SK-N-SH (cell line): ENCODE measurements around the gene RFNG. TPM values are rescaled to one million over a fixed set of nuclear protein-coding genes. Genes with fewer than 3 reads are reported as not detected.
A peak's percentile ranks its signal among the peaks of the same experiment; 100 is the strongest.

Source experiments
- CTCF ChIA-PET: fragments of 300-600, 350-600 bp; formaldehyde crosslinking; extraction: SDS; loops from one replicate; lab custom pipeline; 2021; lab: Yijun Ruan, JAX
- POLR2A ChIA-PET: fragments of 350-600 bp; sonication (Branson Sonifier 250); formaldehyde crosslinking; extraction: SDS; loops from one replicate; lab custom pipeline; 2020; ENCODE audit warnings: antibody characterized with exemption, inconsistent platforms; lab: Yijun Ruan, JAX
- DNase-seq: peaks from one replicate; pipeline ENCODE4 v3.0.0; 2012
- H2AFZ ChIP-seq: fragments of 200-600 bp; sonication (generic); 2 replicates; pipeline ENCODE4 v1.8.1; 2016; ENCODE audit warnings: antibody characterized with exemption, mild to moderate bottlenecking, low read depth
- H3F3A ChIP-seq: fragments of 200-600 bp; sonication (generic); replicated peaks from 2 replicates; pipeline ENCODE3; 2016; ENCODE audit warnings: antibody characterized with exemption, mild to moderate bottlenecking; ENCODE audit not compliant: insufficient read depth
- H3K27ac ChIP-seq, 2 experiments: fragments of 200-500 bp in 1 of 2; fragments of 200-600 bp in 1 of 2; sonication (Bioruptor generic) in 1 of 2; sonication (generic), shearing (Covaris generic) in 1 of 2; 2 replicates each; pipeline versions ENCODE4 v1.5.1 to v1.6.1; 2014 to 2016; ENCODE audit warnings: low read depth in 2 of 2, inconsistent platforms in 1 of 2, low read length in 1 of 2, mild to moderate bottlenecking in 1 of 2, mixed read lengths in 1 of 2
- H3K27me3 ChIP-seq: fragments of 200-600 bp; sonication (generic), shearing (Covaris generic); 2 replicates; pipeline ENCODE4 v1.6.1; 2016; ENCODE audit warnings: mixed run types; ENCODE audit not compliant: insufficient read depth
- H3K36me3 ChIP-seq, 2 experiments: fragments of 200-500 bp in 1 of 2; fragments of 200-600 bp in 1 of 2; sonication (Bioruptor generic) in 1 of 2; sonication (generic) in 1 of 2; replicated peaks in 1 of 2; 2 replicates each; pipeline versions ENCODE3 to v1.5.1; 2014 to 2016; ENCODE audit warnings: low read length in 1 of 2, mild to moderate bottlenecking in 1 of 2; ENCODE audit not compliant: insufficient read depth in 2 of 2, control insufficient read depth in 1 of 2
- H3K4me1 ChIP-seq, 2 experiments: fragments of 200-500 bp in 1 of 2; fragments of 200-600 bp in 1 of 2; sonication (Bioruptor generic) in 1 of 2; sonication (generic), shearing (Covaris generic) in 1 of 2; 2 replicates each; pipeline versions ENCODE4 v1.5.1 to v1.6.1; 2014 to 2016; ENCODE audit warnings: low read depth in 1 of 2, low read length in 1 of 2, mixed run types in 1 of 2; ENCODE audit not compliant: insufficient read depth in 2 of 2, control insufficient read depth in 1 of 2
- H3K4me2 ChIP-seq: fragments of 200-600 bp; sonication (generic), shearing (Covaris generic); 2 replicates; pipeline ENCODE4 v1.6.1; 2017; ENCODE audit warnings: mixed run types
- H3K4me3 ChIP-seq, 2 experiments: fragments of 200-500 bp in 1 of 2; fragments of 200-600 bp in 1 of 2; sonication (Bioruptor generic) in 1 of 2; sonication (generic), shearing (Covaris generic) in 1 of 2; 2 replicates each; pipeline versions ENCODE4 v1.5.1 to v1.8.1; 2014 to 2016; ENCODE audit warnings: low read depth in 2 of 2, inconsistent platforms in 1 of 2, low read length in 1 of 2, mild to moderate bottlenecking in 1 of 2, mixed read lengths in 1 of 2, moderate library complexity in 1 of 2
- H3K79me2 ChIP-seq: fragments of 200-600 bp; sonication (generic); 2 replicates; pipeline ENCODE4 v1.8.1; 2017; ENCODE audit warnings: mild to moderate bottlenecking; ENCODE audit not compliant: insufficient read depth
- H3K9ac ChIP-seq: fragments of 200-600 bp; sonication (generic); 2 replicates; pipeline ENCODE4 v1.6.1; 2017; ENCODE audit warnings: mixed run types
- H3K9me2 ChIP-seq: fragments of 200-600 bp; sonication (generic); 2 replicates; pipeline ENCODE4 v1.6.1; 2017; ENCODE audit warnings: mixed run types
- H3K9me3 ChIP-seq: fragments of 200-600 bp; sonication (generic); 2 replicates; pipeline ENCODE4 v1.6.1; 2017; ENCODE audit warnings: mixed run types, mild to moderate bottlenecking, moderate library complexity
- H4K20me1 ChIP-seq: fragments of 200-600 bp; sonication (generic); 2 replicates; pipeline ENCODE4 v1.6.1; 2017; ENCODE audit warnings: mild to moderate bottlenecking, mixed run types; ENCODE audit not compliant: insufficient read depth
- CHD2 ChIP-seq: fragments of 150-350 bp; IDR thresholded peaks from 2 replicates; pipeline ENCODE4 v1.6.1; 2018; ENCODE audit warnings: low read length; ENCODE audit not compliant: partially characterized antibody
- EP300 ChIP-seq, 2 experiments: IDR thresholded peaks; 2 replicates each; pipeline versions ENCODE4 v1.4.0 to v1.6.1; 2012; ENCODE audit warnings: borderline replicate concordance in 1 of 2, low read depth in 1 of 2, low read length in 1 of 2
- FOXJ3 ChIP-seq: sonication (generic); formaldehyde crosslinking; IDR thresholded peaks from 2 replicates; pipeline ENCODE4 v1.5.1; 2020; ENCODE audit warnings: mild to moderate bottlenecking, missing genetic modification reagents
- FOXM1 ChIP-seq: IDR thresholded peaks from 2 replicates; pipeline ENCODE4 v1.4.0; 2012; ENCODE audit warnings: low read depth, mild to moderate bottlenecking
- GABPA ChIP-seq: IDR thresholded peaks from 2 replicates; pipeline ENCODE4 v1.4.0; 2012; ENCODE audit warnings: low read depth, mild to moderate bottlenecking
- GATA2 ChIP-seq: sonication (generic); formaldehyde crosslinking; IDR thresholded peaks from 2 replicates; pipeline ENCODE4 v1.5.0; 2020; ENCODE audit warnings: mild to moderate bottlenecking, missing genetic modification reagents
- JUND ChIP-seq: IDR thresholded peaks from 2 replicates; pipeline ENCODE4 v1.4.0; 2012
- MEF2A ChIP-seq: IDR thresholded peaks from 2 replicates; pipeline ENCODE4 v1.4.0; 2012; ENCODE audit warnings: low read depth, borderline replicate concordance
- NRF1 ChIP-seq: IDR thresholded peaks from 2 replicates; pipeline ENCODE4 v1.6.1; 2012; ENCODE audit warnings: low read depth, mild to moderate bottlenecking, low read length
- POLR2AphosphoS5 ChIP-seq: IDR thresholded peaks from 2 replicates; pipeline ENCODE4 v1.6.1; 2012; ENCODE audit warnings: low read depth, low read length
- RAD21 ChIP-seq: IDR thresholded peaks from 2 replicates; pipeline ENCODE4 v1.6.1; 2012; ENCODE audit warnings: mild to moderate bottlenecking, low read length
- RFX5 ChIP-seq: IDR thresholded peaks from 2 replicates; pipeline ENCODE4 v1.6.1; 2012; ENCODE audit warnings: mild to moderate bottlenecking, improper control_type of control experiment, low read length
- RXRA ChIP-seq: IDR thresholded peaks from 2 replicates; pipeline ENCODE4 v1.4.0; 2012; ENCODE audit warnings: low read depth, mild to moderate bottlenecking, borderline replicate concordance
- SMC3 ChIP-seq: IDR thresholded peaks from 2 replicates; pipeline ENCODE4 v1.6.1; 2012; ENCODE audit warnings: low read depth, low read length, improper control_type of control experiment
- TAF1 ChIP-seq: IDR thresholded peaks from 2 replicates; pipeline ENCODE4 v1.6.1; 2012; ENCODE audit warnings: low read depth, mild to moderate bottlenecking, low read length, moderate library complexity, borderline replicate concordance
- TEAD4 ChIP-seq: IDR thresholded peaks from 2 replicates; pipeline ENCODE4 v1.4.0; 2012; ENCODE audit warnings: mild to moderate bottlenecking, borderline replicate concordance; ENCODE audit not compliant: insufficient read depth
- YY1 ChIP-seq: IDR thresholded peaks from 2 replicates; pipeline ENCODE4 v1.4.0; 2012; ENCODE audit warnings: low read depth, mild to moderate bottlenecking
- WGBS: methylation state at CpG from one replicate; pipeline ENCODE4 v1.1.6; 2017; ENCODE audit warnings: low lambda C conversion rate; 5-methylcytosine and 5-hydroxymethylcytosine counted together
- polyA plus RNA-seq, 3 experiments: library from polyadenylated mRNA; depleted of rRNA; stranded (reverse); fragments of >200 nt; gene quantifications; 2 replicates each; pipeline ENCODE4 v1.2.3, GENCODE V29; 2012
- TF ChIP-seq, protein P1 (sequence below): fragments of 200-600 bp; sonication (generic); IDR thresholded peaks from 2 replicates; pipeline ENCODE4 v1.6.1; 2017; ENCODE audit warnings: antibody characterized with exemption, mild to moderate bottlenecking, moderate library complexity
- TF ChIP-seq, protein P2 (sequence below): IDR thresholded peaks from 2 replicates; pipeline ENCODE4 v1.4.0; 2012; ENCODE audit warnings: low read depth
- TF ChIP-seq, protein P3 (sequence below): IDR thresholded peaks from 2 replicates; pipeline ENCODE4 v1.4.0; 2012; ENCODE audit warnings: low read depth, borderline replicate concordance
- TF ChIP-seq, protein P4 (sequence below): IDR thresholded peaks from 2 replicates; pipeline ENCODE4; 2012

The RFNG gene
- polyA plus RNA-seq, 1 of the 3 experiments (the other 2 are of a cell fraction): 68.6 TPM

DNA sequence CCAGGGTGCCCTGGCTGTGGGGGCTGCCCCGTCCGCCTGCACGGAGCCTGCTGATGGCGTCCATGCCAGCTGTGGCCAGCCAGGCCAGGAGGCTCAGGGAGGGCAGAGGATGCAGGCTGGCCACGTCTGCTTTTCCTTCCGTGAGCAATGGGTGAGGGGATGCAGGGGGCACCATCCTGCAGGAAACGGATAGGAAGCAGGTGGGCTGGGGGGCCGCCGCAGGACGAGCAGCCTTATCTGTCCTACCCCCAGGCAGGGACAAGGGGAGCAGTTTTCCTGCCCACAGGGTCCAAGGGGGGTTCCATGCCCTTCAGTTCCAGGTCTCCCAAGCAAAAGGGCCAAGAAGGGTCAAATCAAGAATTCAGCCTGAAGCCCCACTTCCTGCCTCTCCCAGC is 7.2 kb upstream of the RFNG start:
- CTCF ChIA-PET: interaction anchor here (1.2 to 8.0 kb wide), 7 partner anchors 21 to 99 kb away, joined by 4 to 47 read pairs (median 7); partner anchors contain the start of genes DCXR and RAC3
- peaks cover 0 to 8% of the 10 kb centered on the region in 2 experiments; a peak in 1 of 4 replicates for H3K4me1 ChIP-seq
- TF ChIP-seq, protein P1, sequence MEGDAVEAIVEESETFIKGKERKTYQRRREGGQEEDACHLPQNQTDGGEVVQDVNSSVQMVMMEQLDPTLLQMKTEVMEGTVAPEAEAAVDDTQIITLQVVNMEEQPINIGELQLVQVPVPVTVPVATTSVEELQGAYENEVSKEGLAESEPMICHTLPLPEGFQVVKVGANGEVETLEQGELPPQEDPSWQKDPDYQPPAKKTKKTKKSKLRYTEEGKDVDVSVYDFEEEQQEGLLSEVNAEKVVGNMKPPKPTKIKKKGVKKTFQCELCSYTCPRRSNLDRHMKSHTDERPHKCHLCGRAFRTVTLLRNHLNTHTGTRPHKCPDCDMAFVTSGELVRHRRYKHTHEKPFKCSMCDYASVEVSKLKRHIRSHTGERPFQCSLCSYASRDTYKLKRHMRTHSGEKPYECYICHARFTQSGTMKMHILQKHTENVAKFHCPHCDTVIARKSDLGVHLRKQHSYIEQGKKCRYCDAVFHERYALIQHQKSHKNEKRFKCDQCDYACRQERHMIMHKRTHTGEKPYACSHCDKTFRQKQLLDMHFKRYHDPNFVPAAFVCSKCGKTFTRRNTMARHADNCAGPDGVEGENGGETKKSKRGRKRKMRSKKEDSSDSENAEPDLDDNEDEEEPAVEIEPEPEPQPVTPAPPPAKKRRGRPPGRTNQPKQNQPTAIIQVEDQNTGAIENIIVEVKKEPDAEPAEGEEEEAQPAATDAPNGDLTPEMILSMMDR: no peak
- no peak for TF ChIP-seq CHD2
- TF ChIP-seq, protein P2, sequence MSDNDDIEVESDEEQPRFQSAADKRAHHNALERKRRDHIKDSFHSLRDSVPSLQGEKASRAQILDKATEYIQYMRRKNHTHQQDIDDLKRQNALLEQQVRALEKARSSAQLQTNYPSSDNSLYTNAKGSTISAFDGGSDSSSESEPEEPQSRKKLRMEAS: no peak
- TF ChIP-seq, protein P3, sequence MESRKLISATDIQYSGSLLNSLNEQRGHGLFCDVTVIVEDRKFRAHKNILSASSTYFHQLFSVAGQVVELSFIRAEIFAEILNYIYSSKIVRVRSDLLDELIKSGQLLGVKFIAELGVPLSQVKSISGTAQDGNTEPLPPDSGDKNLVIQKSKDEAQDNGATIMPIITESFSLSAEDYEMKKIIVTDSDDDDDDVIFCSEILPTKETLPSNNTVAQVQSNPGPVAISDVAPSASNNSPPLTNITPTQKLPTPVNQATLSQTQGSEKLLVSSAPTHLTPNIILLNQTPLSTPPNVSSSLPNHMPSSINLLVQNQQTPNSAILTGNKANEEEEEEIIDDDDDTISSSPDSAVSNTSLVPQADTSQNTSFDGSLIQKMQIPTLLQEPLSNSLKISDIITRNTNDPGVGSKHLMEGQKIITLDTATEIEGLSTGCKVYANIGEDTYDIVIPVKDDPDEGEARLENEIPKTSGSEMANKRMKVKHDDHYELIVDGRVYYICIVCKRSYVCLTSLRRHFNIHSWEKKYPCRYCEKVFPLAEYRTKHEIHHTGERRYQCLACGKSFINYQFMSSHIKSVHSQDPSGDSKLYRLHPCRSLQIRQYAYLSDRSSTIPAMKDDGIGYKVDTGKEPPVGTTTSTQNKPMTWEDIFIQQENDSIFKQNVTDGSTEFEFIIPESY: no peak
- no peak for TF ChIP-seq FOXM1
- no peak for TF ChIP-seq JUND
- no peak for TF ChIP-seq TAF1
- TF ChIP-seq POLR2AphosphoS5: peak; percentile 22
- H3K79me2 ChIP-seq: peaks cover 17% of the 10 kb centered on the region; the same call in 1 of the 2 replicates
- peaks cover 39 to 98% of the 10 kb centered on the region in 2 experiments for H3K36me3 ChIP-seq
- H4K20me1 ChIP-seq: no peaks in the 10 kb centered on the region
- no peaks in the 10 kb centered on the region for H3K9me3 ChIP-seq
- H3K9ac ChIP-seq: no peak overlapping the region
- H3F3A ChIP-seq: peaks cover 33% of the 10 kb centered on the region
- H3K27ac ChIP-seq: peak overlapping the region in 1 of 2 experiments; percentile 48; a peak in 1 of 4 replicates
- DNase-seq: no peak
- 96% methylated on average over 10 of the region's 10 CpGs for WGBS
- no peak overlapping the region for H3K4me3 ChIP-seq
- no peak overlapping the region for H2AFZ ChIP-seq
- POLR2A ChIA-PET: interaction anchor here (0.6 to 1.3 kb wide), 8 partner anchors 18 to 212 kb away, joined by 3 to 4 read pairs (median 3); partner anchors contain the start of genes DCXR and RAC3
- no peaks in the 10 kb centered on the region for H3K9me2 ChIP-seq
- H3K27me3 ChIP-seq: no peaks in the 10 kb centered on the region
- H3K4me2 ChIP-seq: no peak overlapping the region

DNA sequence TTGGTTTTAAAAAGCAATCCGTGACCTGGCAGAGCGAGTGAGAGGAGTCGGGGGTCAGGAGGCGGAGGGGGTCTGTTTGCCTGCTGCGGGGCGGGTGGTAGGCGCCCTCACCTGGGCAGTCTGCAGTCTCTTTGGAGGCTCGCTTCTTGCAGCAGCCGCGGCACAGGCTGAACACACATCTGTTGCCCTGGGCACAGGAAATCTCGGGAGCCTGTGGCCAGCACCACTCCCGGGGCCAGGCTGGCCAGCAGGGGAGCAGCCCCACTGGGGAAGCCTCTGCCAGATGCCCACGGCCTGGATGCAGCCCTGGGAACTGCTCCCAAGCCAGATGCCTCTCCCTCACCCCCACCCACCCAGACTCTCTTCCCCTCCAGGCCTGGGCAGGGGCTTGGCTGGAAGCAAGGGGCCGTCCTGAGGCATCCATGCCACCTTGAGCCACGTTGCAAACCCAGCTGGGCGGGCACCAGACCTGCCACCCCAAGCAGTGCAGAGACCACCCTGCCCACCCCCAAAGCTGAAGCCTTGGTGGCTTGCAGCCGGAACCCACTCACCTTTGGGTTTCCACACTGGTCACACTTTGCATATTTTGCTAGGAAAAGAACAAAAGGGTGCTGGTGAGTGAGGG is 6.7 kb upstream of the RFNG start:
- H3K4me1 ChIP-seq: peaks cover 0 to 10% of the 10 kb centered on the region in 2 experiments; a peak in 2 of 4 replicates
- ChIA-PET CTCF (interaction anchor here (1.0 to 2.8 kb wide), 5 partner anchors 21 to 98 kb away, joined by 3 to 10 read pairs (median 6); partner anchors contain the start of gene DCXR), POLR2A (interaction anchor here (0.6 to 1.3 kb wide), 7 partner anchors 18 to 212 kb away, joined by 3 to 4 read pairs (median 3); partner anchors contain the start of genes DCXR and RAC3)
- H3F3A ChIP-seq: peaks cover 33% of the 10 kb centered on the region
- no peaks in the 10 kb centered on the region for H3K27me3 ChIP-seq
- no peak overlapping the region for H2AFZ ChIP-seq
- WGBS: 80% methylated on average over 14 of the region's 17 CpGs
- no peak overlapping the region for H3K9ac ChIP-seq
- peaks cover 40 to 98% of the 10 kb centered on the region in 2 experiments for H3K36me3 ChIP-seq
- no peak overlapping the region for H3K4me3 ChIP-seq
- H4K20me1 ChIP-seq: peaks cover 2% of the 10 kb centered on the region; the same call in 1 of the 2 replicates
- H3K9me3 ChIP-seq: no peaks in the 10 kb centered on the region
- no peak for DNase-seq
- H3K4me2 ChIP-seq: no peak overlapping the region
- no peaks in the 10 kb centered on the region for H3K9me2 ChIP-seq
- H3K79me2 ChIP-seq: peaks cover 20% of the 10 kb centered on the region; the same call in 1 of the 2 replicates
- peak overlapping the region in 1 of 2 experiments; percentile 48; a peak in 1 of 4 replicates for H3K27ac ChIP-seq
- no peak for TF ChIP-seq RXRA
- no peak for TF ChIP-seq FOXM1
- no peak for TF ChIP-seq RAD21
- TF ChIP-seq, protein P2: no peak
- TF ChIP-seq GABPA: no peak
- no peak for TF ChIP-seq YY1
- no peak for TF ChIP-seq EP300 (IDR thresholded peaks at IDR 0.05; ENCODE audit: borderline replicate concordance in 1 of 2, low read depth in 1 of 2, low read length in 1 of 2)
- no peak for TF ChIP-seq POLR2AphosphoS5
- TF ChIP-seq RFX5: no peak
- TF ChIP-seq TEAD4: no peak
- TF ChIP-seq FOXJ3 (CRISPR knock-in tag): no peak
- no peak for TF ChIP-seq GATA2 (CRISPR knock-in tag)
- TF ChIP-seq JUND: no peak
- TF ChIP-seq, protein P4, sequence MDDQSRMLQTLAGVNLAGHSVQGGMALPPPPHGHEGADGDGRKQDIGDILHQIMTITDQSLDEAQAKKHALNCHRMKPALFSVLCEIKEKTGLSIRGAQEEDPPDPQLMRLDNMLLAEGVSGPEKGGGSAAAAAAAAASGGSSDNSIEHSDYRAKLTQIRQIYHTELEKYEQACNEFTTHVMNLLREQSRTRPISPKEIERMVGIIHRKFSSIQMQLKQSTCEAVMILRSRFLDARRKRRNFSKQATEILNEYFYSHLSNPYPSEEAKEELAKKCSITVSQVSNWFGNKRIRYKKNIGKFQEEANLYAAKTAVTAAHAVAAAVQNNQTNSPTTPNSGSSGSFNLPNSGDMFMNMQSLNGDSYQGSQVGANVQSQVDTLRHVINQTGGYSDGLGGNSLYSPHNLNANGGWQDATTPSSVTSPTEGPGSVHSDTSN: no peak
- no peak for TF ChIP-seq SMC3
- TF ChIP-seq TAF1: no peak
- TF ChIP-seq MEF2A: no peak
- TF ChIP-seq NRF1: no peak
